ENCODE data around the gene BAG5.

DNA sequence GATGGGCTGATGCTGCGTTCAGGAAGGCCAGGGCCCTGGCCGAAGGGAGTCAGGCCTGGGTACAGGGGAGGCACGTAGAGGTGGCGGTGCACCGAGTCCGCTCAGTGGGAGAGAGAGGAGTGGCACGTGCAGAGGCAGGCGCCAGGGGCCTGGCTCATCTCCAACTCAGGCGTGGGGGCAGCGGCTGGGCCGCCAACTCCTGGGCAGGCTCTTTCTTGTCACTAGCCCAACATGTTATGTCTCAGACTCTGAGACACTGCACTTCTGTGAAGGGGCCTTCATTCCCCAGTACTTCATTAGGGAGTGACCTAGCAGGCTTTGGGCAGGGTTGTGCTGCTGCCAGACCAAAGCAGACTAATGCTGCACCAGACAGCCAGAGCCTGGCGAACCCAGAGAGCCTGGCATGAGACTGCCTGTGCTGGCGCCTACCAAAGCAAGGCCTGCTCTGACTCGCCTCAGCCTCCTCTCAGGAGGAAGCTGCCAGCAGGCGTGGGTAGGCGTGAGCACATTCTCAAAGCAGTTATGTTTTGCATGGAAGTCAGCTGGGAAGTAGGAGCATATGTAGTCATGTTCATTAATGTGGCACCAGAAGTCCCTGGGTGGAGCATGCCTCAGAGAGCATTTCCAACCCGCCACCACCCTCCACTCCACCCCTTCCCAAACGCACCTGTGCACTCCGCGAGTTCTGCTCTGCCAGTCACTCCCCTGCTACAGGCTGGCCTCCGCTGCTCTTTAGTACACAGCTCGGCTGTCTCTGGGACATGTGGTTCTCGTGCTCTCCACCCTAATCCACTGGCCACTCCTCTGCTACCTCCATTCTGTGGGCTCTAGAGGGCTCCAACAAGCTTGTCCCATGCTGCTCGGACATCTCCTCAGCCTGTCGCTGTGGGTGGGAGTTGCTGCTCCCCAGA lies 49.5 kb downstream of the BAG5 start:
- TF ChIP-seq TAF1 (IDR thresholded peaks at IDR 0.05; ENCODE audit: borderline replicate concordance, low read depth, low read length), result no peak
- no peak for TF ChIP-seq POLR2A (IDR thresholded peaks at IDR 0.05; ENCODE audit: low read depth, low read length)
- TF ChIP-seq POLR2AphosphoS5 (IDR thresholded peaks at IDR 0.05; ENCODE audit: low read depth, low read length), result no peak
